GM19395 (cell line): ENCODE measurements around the gene LBP.
"Not testable (repeated sequence)": the region's sequence is repeated elsewhere in the genome, so short reads cannot be mapped to it uniquely, and the experiment has no call there.

Experiments
- ATAC-seq: cut with Tn5 transposase; IDR thresholded peaks from one replicate; pipeline ENCODE4 v1.9.1; 2021; ENCODE audit warnings: mild to moderate bottlenecking, moderate library complexity; ENCODE audit not compliant: unreplicated experiment

LBP gene

DNA sequence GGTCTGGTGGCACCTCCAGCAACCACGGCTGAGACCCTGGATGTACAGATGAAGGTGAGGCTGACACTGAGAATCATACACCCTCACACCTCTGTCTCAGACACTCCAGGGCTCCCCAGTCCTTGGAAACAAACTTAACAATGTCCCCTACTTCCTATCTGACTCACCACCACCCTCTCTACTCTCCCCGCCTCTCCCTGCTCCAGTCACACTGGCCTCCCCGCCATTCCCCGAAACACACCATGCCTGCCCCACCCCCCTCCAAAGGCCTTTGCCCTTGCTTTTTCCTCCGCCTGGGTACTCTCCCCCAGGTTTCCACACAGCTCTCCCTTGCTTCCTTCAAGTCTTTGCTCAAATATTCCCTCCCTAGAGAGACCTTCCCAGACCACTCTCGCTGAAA lies 26.1 kb upstream of the LBP start:
- no peak for ATAC-seq

DNA sequence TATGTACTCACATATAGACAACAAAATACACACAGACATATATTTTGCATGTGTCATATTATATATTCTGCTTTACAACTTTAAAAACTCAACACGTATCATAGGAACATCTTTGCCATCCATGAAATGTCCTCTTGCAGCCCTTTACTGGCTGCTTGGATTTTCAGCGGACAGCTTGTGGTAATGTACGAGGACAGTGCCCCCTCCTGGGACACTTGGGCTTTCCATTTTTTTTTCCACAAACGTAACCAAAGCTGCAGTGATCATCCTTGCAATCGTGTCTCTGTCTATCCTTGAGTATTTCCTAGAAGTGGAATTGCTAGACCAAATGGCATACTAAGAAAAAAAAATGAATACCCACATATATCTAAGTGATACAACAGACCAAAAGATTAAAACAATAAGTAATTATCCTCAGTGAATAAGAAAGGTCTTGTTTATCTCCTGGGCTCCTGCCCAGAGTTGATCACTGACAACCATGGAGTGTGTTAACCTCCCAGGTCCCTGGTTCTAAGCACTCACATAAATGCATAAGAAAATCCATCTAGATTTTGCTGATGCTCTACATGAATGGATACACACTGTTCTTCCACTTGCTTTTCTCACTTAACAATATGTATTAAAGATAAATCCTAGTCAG lies 24.2 kb upstream of the LBP start:
- ATAC-seq: no peak

DNA sequence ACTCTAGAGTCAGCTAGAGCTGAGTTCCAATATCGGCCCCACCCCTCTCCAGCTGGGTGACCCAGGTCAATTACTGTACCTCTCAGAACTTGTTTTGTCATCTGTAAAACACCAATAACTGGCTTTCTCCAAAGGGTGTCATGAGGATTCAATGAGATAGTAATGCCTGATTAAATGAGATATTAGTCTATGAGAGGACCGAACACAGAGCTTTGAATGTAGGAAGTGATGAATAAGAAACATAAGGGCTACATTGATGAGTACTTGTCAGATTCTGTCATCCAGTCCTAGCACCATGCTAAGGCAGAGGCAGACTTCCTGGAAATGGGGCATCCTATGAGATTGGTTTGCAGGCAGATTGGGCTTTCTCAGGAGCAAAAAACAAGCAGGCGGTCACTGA lies 22.1 kb upstream of the LBP start:
- ATAC-seq: no peak

DNA sequence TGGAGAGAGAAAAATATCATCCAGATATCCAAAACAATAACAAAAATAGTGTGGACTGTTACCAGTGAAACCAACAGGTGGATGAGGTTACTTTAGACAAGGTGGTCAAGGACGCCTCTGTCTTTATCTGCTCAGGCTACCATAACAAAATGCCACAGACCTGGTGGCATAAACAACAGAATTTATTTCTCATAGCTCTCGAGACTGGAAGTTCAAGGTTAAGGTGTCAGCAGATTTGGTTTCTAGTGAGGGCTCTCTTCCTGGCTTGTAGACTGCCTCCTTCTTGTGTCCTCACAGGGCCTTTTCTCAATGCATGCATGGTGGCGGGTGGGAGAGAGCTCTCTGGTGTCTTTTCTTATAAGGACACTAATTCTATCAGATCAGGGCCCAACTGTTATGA lies 21.1 kb upstream of the LBP start:
- ATAC-seq: no peak

DNA sequence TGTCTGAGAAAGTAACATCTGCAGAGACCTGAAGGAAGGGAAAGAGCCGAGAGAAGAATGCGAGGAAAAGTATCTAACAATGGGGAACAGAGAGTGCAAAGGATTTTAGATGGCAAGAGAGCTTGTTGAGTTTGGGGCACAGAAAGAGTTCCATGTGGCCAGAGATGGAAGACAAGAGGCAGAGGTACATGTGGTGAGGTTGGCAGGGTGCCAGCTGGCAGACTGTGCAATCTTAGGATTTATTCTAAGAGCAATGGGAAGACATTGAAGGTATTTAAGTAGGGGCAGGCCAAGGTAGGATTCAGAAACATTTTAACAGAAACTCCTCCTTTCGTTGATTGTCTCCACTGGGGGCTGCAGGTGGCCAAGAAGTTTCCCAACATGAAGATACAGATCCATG lies 20.4 kb upstream of the LBP start:
- no peak for ATAC-seq

DNA sequence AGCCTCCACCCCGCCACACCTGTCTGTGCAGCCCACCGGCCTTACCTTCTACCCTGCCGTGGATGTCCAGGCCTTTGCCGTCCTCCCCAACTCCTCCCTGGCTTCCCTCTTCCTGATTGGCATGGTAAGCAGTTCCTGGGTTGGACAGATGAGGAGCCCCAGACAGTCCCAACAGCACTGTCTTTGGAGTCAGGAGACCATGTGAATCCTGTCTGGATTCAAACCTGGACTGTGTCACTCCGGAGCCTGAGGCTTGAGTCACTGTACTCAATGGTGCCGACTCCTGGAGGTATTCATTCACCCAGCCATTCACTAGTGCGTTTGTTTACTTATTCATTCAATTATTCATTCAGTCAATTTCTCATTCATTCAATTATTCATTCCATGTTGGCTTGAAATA lies 20.0 kb upstream of the LBP start:
- ATAC-seq: no peak

DNA sequence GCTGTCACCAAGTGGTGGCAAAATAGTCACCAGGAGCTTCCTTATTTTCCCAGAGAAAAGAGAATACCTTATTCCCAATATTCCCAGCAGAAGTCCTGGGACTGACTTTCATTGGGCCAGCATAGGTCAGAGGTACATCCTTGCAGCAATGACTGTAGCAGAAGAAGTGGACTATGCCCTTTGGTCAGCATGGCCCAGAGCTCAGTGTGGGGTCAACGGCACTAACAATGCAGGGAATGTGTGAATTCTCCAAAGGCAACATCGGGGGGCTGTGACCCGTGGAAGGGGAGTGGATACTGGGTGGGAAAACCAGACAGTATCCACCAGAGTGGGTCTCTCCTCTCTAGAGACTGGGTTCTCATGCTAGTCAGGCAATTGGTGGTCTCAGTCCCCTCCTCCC lies 15.6 kb upstream of the LBP start:
- ATAC-seq: no peak

DNA sequence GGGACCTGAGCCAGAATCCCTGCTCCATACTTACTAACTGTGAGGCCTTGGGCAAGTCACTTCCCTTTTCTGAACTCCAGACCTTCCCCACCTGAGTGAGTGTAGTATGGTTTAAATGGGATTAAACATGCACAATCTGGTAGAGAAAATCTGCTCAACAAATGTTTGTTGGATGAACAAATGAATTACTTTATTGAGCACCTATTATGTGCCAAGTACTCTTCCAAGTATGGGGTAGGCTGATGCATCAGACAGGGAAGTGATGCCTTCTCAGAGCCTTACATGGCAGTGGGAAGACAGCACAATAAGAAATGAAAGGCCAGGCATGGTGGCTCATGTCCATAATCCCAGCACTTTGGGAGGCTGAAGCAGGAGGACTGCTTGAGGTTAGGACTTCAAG lies 15.0 kb upstream of the LBP start:
- ATAC-seq: no peak

DNA sequence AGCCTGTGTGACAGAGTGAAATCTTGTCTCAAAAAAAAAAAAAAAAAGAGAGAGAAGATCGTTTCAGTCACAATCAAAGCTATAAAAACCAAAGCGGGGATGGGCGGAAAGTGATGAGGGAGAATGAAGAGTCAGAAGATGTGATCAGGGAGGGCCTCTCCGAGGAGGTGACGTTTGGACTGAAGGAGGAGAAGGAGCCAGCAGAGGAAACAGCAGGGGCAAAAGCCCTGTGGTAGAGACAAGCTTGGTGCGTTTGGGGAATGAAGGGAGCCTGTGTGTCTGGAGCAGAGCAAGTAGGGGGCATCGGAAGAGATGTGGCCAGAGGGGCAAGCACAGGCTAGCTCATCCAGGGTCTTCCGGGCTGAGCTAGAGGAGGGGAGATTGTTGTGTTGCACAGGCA lies 14.5 kb upstream of the LBP start:
- ATAC-seq: no peak

DNA sequence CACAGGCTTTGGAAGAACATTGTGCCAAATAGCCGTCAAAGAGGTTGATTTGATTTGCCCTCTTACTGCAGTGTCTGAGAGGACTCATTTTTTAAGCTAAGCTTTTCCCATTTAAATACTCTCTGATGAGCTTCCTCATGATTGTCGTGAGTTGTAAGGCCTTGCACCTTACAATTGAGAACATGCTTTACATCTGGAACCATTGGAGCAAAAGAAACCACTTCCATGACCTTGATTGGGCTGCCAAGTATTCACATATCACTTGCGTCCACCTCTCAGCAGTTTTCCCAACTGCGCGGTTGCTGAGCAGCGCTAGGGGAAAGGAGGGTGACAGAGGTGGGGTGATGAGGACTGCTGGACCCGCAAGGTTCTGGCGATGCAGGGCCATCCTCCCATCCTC lies 12.3 kb upstream of the LBP start:
- ATAC-seq: no peak

DNA sequence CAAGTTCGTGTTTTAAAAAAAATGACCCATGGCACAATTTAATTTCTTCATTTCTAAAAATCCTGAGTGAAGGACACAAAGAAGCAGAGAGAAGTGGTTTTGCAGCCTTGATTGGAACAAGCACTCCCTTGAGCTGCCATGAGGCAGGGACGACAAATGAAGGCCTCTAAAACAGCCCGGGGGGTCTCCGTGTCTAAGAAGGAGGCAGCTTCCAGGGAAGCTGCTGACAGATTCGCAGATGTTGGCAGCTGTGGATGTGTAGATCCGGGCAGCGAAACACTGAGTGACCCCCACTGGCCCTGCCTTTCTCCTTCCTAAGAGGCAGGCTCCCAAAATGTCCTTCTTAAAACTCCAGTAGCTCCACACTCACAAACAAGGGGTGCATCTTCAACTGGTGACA lies 9.6 kb upstream of the LBP start:
- ATAC-seq: no peak

DNA sequence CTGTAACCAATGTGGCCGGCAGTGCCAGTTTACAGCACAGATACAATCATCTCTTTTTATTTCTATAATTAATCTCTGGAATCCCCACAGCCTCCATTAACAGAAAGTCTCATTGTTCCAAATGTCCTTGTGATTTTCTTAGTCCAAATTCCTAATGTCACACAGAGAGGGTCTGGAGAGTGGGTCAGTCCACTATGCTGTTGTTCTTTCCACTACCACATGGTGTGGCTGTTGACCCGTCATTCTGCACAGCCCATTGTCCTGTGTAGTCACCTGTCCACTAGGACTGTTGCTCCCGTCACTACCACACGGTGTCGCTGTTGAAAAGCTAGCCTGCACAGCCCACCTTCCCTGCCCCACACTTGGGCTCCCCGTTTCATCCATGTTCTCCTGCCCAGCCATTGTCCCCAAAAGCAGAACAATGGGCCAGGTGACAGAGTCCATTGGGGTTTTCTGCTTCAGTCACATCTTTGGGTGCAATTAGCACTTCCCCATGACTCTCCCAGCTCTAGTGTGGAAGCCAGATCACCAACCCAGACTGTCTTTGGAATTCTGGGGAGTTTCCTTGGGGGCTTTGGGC lies 8.6 kb upstream of the LBP start:
- no peak for ATAC-seq

DNA sequence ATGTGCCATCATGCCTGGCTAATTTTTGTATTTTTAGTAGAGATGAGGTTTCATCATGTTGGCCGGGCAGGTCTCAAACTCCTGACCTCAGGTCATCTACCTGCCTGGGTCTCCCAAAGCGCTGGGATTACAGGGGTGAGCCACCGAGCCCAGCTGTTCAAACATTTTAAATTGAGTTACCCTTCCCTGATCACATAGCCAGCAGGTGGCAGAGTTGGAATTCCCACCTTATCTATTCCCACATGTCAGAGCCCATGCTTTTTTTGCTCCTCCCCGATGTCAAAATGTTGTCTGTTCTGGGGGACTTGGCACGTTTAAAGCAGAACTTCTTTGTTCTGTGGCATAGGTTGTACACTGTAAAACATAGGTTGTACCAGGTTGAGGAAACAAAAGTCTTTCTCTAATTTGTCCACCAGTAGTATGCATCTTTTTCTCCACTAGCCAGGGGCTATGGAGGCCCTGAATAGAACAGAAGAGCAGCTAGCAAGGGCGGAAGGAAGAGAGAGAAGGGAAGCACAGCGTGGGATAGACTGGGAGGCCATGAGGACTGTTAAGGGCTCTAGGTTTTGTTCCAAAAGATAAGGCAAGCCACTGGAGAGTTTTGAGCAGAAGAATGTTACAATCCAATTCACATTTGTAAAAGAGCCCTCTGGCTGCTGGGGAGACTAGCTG lies 7.3 kb upstream of the LBP start:
- no peak for ATAC-seq

DNA sequence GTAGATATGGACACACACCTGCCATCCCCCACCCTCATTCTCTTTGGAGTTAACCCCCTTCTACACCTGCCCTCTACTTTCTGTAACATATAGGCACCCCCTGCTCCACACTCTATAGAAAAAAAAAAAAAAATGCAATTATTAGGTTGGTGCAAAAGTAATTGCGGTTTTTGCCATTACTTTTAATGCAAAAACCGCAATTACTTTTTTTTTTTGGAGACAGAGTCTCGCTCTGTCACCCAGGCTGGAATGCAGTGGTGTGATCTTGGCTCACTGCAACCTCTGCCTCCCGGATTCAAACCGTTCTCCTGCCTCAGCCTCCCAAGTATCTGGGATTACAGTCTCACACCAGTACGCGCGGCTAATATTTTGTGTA lies 6.8 kb upstream of the LBP start:
- ATAC-seq: not testable (repeated sequence)

DNA sequence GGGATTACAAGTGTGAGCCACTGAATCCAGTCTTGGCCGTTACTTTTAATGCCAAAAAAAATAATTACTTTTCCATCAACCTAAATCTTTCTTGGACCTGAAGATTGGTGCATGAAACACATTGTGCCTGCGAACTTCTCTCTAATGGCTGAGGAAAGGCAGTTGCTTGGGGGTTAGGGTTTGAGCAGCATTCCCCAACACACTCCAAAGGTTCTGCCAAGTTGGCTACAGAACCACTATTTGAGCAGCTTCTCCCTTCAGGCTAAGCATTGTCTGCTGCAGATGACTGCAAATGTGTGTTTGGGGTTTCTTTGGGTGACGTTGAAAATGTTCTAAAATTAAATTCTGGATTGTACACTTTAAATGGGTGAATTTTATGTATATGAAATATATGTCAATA lies 6.3 kb upstream of the LBP start:
- no peak for ATAC-seq

DNA sequence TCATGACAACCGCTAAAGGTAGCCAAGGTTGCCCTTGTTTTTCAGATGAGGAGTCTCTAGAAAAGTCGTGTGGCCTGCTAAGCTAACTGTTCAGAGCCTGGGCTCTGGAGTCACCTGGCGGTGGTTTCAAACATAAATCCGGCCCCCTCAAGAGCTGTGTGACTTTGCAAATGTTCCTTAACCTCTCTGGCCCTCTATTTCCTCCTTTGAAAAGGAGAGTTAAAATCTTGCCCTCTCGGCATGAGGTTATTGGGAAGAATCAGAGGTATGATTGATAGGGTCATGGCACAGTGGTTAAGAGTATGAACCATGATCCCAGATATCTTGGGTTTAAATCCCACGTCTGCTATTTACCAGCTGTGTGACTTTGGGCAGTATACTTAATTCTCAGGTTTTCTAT lies 5.6 kb upstream of the LBP start:
- ATAC-seq: no peak

DNA sequence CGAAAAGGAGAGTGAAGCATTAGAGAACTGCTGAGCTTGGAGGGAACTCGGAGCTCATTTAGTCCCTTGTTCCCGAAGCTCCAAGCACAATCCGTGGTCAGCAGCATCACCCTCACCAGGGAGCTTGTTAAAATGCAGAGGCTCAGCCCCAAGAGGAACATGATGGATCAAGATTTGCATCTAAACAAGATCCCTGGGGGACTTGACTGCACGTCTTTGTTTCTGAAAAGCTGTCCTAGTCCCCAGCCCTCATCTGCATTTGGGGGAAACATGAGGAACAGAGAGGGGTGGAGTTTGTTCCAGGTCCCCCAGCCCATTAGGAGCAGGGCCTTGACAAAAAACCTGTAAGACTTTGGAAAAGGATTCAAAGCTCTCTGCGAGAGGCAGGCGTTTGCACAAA lies 4.1 kb upstream of the LBP start:
- no peak for ATAC-seq

DNA sequence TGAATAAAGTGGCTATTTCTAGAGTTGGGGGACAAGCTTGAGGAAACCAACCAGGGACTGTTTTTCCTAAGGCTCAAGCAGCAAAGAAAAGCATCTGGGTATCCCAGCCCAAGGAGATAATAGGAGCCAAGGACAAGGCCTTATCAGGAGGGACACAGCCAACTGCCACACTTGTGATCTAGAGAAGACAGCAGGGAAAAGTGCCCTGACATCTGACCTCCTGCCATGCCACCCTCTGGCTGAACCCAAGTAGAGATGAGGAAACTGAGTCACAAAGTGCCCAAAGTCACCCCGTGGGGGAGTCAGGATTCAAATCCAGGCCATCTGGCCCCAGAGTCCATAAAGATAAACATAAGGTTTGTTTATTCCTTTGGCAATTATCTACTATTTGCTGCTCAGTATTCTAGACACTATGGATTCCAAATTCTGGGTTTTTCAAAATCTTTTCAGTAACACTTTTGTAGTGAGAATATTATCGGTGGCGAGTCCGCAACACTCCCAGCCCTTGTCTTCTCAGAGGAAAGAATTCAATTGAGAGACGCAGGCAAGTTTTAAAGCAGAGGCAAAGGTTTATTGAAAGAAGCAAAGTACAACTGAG lies 3.5 kb upstream of the LBP start:
- no peak for ATAC-seq

DNA sequence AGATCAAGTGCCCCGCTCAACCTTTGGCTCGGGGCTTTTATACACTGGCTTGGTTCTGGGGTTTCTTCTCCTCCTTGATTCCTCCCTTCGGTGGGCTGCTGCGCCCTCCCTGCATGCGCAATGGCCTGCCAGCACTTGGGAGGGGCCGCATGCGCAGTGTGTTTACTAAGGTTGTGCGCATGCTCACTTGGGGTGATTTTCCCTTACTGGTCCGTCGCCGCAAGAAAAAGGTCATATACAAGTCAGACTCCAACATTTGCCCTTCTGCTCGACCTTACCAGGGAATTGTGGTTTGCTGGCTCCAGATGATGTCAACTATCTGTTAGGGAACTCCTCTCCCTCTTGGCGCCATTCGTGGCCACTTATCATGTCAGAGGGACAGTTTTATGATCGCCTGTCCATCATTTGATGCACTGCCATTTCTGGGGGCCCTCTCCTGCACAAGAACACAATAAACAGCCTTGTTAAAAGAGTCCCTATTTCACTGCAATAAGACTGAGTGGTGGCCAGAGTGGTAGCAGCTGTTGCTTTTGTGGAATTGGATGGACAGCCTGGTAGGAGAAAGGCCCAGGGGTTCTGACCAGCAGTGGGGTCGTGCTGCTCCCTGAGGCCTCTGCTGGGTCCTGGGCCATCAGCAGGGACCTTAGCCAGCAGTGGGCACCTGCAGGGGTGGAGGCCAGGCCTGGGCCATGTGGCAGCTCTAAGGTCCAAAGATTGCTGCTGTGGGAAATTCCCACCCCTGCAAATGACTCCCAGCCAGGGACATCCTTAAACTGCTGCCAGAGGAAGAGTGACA lies 2.8 kb upstream of the LBP start:
- ATAC-seq: no peak

DNA sequence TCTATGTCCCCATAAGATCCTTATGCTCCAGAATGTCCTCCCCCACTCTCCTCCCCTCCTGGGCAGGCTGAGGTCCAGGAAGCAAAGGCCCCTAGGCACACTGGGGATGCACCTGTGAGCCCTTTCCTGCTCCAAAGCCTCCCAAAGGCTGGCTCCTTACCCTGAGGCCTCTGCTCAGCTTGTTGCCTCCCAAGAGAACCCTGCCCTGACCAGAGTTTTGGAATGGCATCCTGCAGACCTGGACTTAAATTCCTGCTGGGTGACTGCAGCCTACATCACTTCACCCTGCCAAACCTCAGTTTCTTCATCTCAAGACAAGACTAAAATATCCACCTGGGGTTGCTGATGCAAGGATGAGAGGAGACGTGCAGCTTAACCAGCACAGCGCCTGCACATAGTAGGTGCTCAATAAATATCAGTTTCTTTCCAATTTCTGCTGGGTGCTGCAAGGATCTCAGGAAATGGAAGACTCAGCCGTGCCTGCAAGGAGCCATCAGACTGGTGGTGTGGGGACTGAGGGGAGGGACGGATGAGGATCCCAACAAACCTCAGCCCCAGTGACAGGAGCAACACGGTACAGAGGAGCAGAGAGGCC lies 2.1 kb upstream of the LBP start:
- ATAC-seq: no peak

DNA sequence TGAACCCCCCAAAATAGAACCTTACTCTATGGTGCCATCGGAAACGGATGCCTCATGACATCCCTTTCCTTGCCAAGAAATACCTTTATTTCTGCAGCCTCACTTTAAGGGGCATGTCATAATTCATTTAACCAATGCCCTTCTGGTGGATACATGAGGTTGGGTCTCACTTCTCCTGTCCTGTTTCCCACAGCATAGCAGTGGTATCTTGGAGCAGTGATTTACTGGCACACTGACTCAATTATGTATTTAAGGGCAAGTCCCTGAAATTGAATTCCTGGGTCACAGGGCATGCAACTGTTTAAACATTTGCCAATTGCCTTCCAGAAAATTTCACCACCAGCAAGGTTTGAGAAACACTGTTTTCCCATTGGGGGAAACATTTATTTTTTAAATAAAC lies 639 bp upstream of the LBP start:
- no peak for ATAC-seq
